Smooth muscle cell (in vitro differentiated cells): ENCODE data around the gene TCF15. TPM values are rescaled to one million over a fixed set of nuclear protein-coding genes. Genes with fewer than 3 reads are reported as not detected.

Experiments used
- DNase-seq: peaks from one replicate; lab custom pipeline; 2025; ENCODE audit not compliant: unreplicated experiment; lab: John Stamatoyannopoulos, UW
- H2AFZ ChIP-seq: fragments of 200-600 bp; sonication (generic); 2 replicates; pipeline ENCODE4 v1.6.0; 2016; ENCODE audit warnings: antibody characterized with exemption, low read depth, mild to moderate bottlenecking
- H3F3A ChIP-seq: fragments of 200-600 bp; sonication (generic); 2 replicates; pipeline ENCODE4 v1.6.0; 2017; ENCODE audit warnings: antibody characterized with exemption, low read depth
- H3K27ac ChIP-seq: fragments of 200-600 bp; sonication (generic); 2 replicates; pipeline ENCODE4 v1.5.1; 2016; ENCODE audit warnings: low read depth, mild to moderate bottlenecking
- H3K27me3 ChIP-seq: fragments of 200-600 bp; sonication (generic); 2 replicates; pipeline ENCODE4 v1.6.1; 2016; ENCODE audit warnings: low read depth, mild to moderate bottlenecking
- H3K36me3 ChIP-seq: fragments of 200-600 bp; sonication (generic); 2 replicates; pipeline ENCODE4 v1.5.1; 2016; ENCODE audit warnings: low read depth
- H3K4me1 ChIP-seq: fragments of 200-600 bp; sonication (generic); 2 replicates; pipeline ENCODE4 v1.5.1; 2016; ENCODE audit warnings: low read depth
- H3K4me2 ChIP-seq: fragments of 200-600 bp; sonication (generic); 2 replicates; pipeline ENCODE4 v1.6.0; 2016; ENCODE audit warnings: mild to moderate bottlenecking
- H3K4me3 ChIP-seq: fragments of 200-600 bp; sonication (generic); 2 replicates; pipeline ENCODE4 v1.5.1; 2016; ENCODE audit warnings: mild to moderate bottlenecking
- H3K79me2 ChIP-seq: fragments of 200-600 bp; sonication (generic); 2 replicates; pipeline ENCODE4 v1.6.0; 2016; ENCODE audit warnings: low read depth, mild to moderate bottlenecking
- H3K9ac ChIP-seq: fragments of 200-600 bp; sonication (generic); 2 replicates; pipeline ENCODE4 v1.6.0; 2016; ENCODE audit warnings: low read depth
- H3K9me3 ChIP-seq: fragments of 200-600 bp; sonication (generic); replicated peaks from 2 replicates; pipeline ENCODE4 v1.5.1; 2016; ENCODE audit warnings: low read depth
- H4K20me1 ChIP-seq: fragments of 200-600 bp; sonication (generic); 2 replicates; pipeline ENCODE4 v1.6.0; 2016; ENCODE audit warnings: low read depth
- WGBS: methylation state at CpG from one replicate; pipeline ENCODE4 v1.1.7; 2016; ENCODE audit warnings: low lambda C conversion rate; 5-methylcytosine and 5-hydroxymethylcytosine counted together
- polyA plus RNA-seq: library from polyadenylated mRNA; unstranded; fragments of >200 nt; fragmentation: Nextera tagmentation; extraction: Ambion mirVana; gene quantifications from 2 replicates; pipeline ENCODE4 v1.2.1, GENCODE V29; 2016
- total RNA-seq: library from RNA; depleted of rRNA; stranded (reverse); fragments of >200 nt; gene quantifications from 2 replicates; pipeline ENCODE4 v1.2.3, GENCODE V29; 2014
- TF ChIP-seq, protein P1 (sequence below): fragments of 200-600 bp; sonication (generic); IDR thresholded peaks from 2 replicates; pipeline ENCODE4 v1.5.1; 2017; ENCODE audit warnings: borderline replicate concordance, mild to moderate bottlenecking, antibody characterized with exemption; ENCODE audit not compliant: insufficient read depth, poor library complexity, severe bottlenecking

The TCF15 gene
- total and polyA plus RNA-seq, 2 experiments from 2014 or later: not detected

DNA sequence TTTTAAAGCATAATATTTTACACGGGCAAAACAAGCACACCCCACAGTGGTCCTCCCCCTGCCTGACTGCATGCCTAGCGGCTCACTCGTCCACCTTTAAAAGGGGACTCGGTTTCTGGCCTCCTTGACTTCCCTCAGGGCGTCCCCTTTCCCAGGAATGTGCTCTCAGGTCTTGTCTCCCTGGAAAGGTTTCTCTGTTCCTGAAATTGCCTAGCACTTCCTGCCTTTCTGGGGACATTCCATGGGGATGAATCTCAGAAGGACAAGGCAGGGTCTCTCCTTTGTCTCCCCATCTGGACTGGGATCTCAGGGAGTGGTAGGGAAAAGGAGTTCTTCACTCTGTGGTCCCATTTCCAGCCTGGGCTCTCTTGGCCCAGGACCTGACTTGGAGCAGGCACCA, 4.9 kb downstream of the TCF15 start:
- no peaks in the 10 kb centered on the region for H4K20me1 ChIP-seq
- H3K4me3 ChIP-seq: no peak overlapping the region
- H3K36me3 ChIP-seq: no peaks in the 10 kb centered on the region
- 56% methylated on average over 5 of the region's 5 CpGs for WGBS
- no peak for DNase-seq
- no peak overlapping the region for H2AFZ ChIP-seq
- H3K9me3 ChIP-seq: no peaks in the 10 kb centered on the region
- H3K4me2 ChIP-seq: no peak overlapping the region
- H3K4me1 ChIP-seq: no peaks in the 10 kb centered on the region
- TF ChIP-seq, protein P1, sequence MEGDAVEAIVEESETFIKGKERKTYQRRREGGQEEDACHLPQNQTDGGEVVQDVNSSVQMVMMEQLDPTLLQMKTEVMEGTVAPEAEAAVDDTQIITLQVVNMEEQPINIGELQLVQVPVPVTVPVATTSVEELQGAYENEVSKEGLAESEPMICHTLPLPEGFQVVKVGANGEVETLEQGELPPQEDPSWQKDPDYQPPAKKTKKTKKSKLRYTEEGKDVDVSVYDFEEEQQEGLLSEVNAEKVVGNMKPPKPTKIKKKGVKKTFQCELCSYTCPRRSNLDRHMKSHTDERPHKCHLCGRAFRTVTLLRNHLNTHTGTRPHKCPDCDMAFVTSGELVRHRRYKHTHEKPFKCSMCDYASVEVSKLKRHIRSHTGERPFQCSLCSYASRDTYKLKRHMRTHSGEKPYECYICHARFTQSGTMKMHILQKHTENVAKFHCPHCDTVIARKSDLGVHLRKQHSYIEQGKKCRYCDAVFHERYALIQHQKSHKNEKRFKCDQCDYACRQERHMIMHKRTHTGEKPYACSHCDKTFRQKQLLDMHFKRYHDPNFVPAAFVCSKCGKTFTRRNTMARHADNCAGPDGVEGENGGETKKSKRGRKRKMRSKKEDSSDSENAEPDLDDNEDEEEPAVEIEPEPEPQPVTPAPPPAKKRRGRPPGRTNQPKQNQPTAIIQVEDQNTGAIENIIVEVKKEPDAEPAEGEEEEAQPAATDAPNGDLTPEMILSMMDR: no peak
- peaks cover 23% of the 10 kb centered on the region for H3K27me3 ChIP-seq
- H3K79me2 ChIP-seq: no peaks in the 10 kb centered on the region
- no peaks in the 10 kb centered on the region for H3F3A ChIP-seq
- H3K9ac ChIP-seq: no peak overlapping the region
- no peak overlapping the region for H3K27ac ChIP-seq

GRCh38 chr20:603116-603640, 6.9 kb downstream of the TCF15 start:
- no peaks in the 10 kb centered on the region for H3K36me3 ChIP-seq
- no peak overlapping the region for H3K4me2 ChIP-seq
- WGBS: 92% methylated on average over 8 of the region's 8 CpGs
- H3K4me3 ChIP-seq: no peak overlapping the region
- no peak overlapping the region for H3K9ac ChIP-seq
- H3K4me1 ChIP-seq: no peaks in the 10 kb centered on the region
- no peak for DNase-seq
- H4K20me1 ChIP-seq: no peaks in the 10 kb centered on the region
- H3K9me3 ChIP-seq: no peaks in the 10 kb centered on the region
- no peak overlapping the region for H2AFZ ChIP-seq
- TF ChIP-seq, protein P1: no peak
- peaks cover 6% of the 10 kb centered on the region for H3K27me3 ChIP-seq
- H3F3A ChIP-seq: no peaks in the 10 kb centered on the region
- no peaks in the 10 kb centered on the region for H3K79me2 ChIP-seq
- H3K27ac ChIP-seq: no peak overlapping the region

DNA sequence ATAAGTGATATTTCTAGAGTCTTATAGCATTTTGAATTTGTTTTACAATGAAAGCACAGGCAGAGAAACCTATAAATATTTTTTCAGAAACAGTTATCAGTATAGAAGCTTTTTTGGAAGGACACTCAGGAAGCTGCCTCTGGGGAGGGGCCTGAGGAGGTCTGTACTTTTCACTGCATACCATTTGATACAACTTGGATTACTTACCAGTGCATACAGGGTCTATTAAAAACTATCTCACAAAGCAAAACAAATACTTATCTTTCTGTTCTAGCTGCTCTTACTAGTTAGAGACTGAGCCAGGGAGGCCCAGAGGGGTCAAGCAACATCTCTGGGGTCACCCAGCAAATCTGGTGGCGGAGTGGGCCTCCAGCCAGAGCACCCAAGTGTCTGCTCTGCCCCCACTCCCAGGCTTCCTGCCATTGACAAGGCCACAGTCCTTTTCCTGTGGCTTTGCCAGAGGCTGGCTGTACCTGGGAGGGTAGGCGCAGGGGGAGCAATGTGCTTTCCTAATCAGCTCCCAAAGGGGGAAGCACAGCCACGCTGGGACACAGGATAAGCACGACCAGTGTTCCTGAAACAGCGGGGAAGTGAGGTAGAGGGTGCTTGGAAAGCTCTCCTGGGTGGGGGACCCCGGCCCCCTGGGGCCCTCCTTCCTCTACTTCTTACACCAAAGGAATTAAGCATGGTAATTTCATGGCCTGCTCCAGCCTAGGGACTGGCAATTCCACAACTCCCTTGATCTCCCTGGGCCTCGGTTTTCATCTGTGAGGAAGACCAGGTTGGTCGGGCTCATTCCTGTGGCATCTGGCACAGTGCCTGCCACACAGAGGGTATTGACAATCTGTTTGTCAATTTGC, 7.8 kb downstream of the TCF15 start:
- Histone ChIP-seq H3K4me1 (no peaks in the 10 kb centered on the region), H3K79me2 (no peaks in the 10 kb centered on the region), H4K20me1 (no peaks in the 10 kb centered on the region), H3K9ac (no peak overlapping the region), H3K4me3 (no peak overlapping the region), H2AFZ (no peak overlapping the region), H3F3A (no peaks in the 10 kb centered on the region), H3K36me3 (no peaks in the 10 kb centered on the region), H3K27me3 (no peaks in the 10 kb centered on the region), H3K9me3 (no peaks in the 10 kb centered on the region), H3K27ac (no peak overlapping the region), H3K4me2 (no peak overlapping the region)
- 90% methylated on average over 8 of the region's 8 CpGs for WGBS
- no peak for DNase-seq
- TF ChIP-seq, protein P1: no peak

- no peak for DNase-seq
- H3K27me3 ChIP-seq: no peaks in the 10 kb centered on the region
- TF ChIP-seq, protein P1: no peak
- H3K9ac ChIP-seq: no peak overlapping the region
- H3K4me3 ChIP-seq: no peak overlapping the region
- 95% methylated on average over 6 of the region's 6 CpGs for WGBS
- no peaks in the 10 kb centered on the region for H4K20me1 ChIP-seq
- no peak overlapping the region for H3K4me2 ChIP-seq
- no peaks in the 10 kb centered on the region for H3K36me3 ChIP-seq
- no peaks in the 10 kb centered on the region for H3F3A ChIP-seq
- H3K9me3 ChIP-seq: no peaks in the 10 kb centered on the region
- no peaks in the 10 kb centered on the region for H3K79me2 ChIP-seq
- no peak overlapping the region for H2AFZ ChIP-seq
- no peaks in the 10 kb centered on the region for H3K4me1 ChIP-seq
- no peak overlapping the region for H3K27ac ChIP-seq
These were observed 9.4 kb downstream of the TCF15 start for GRCh38 chr20:600736-601135.
